H1 (cell line): ENCODE results near the gene CASP5. TPM values are rescaled to one million over a fixed set of nuclear protein-coding genes. Genes with fewer than 3 reads are reported as not detected.

Experiments used
- CHD7 ChIP-seq: fragments of 300-600 bp; sonication (generic); IDR thresholded peaks from 2 replicates; pipeline ENCODE4 v1.7.1; 2012; ENCODE audit warnings: low read length, moderate library complexity, mild to moderate bottlenecking, inconsistent platforms; ENCODE audit not compliant: insufficient replicate concordance
- CTBP2 ChIP-seq: IDR thresholded peaks from 2 replicates; pipeline ENCODE4 v1.7.0; 2011; ENCODE audit warnings: borderline replicate concordance, mild to moderate bottlenecking, moderate library complexity, mixed read lengths, low read length; ENCODE audit not compliant: insufficient read depth, insufficient read length
- E2F6 ChIP-seq: IDR thresholded peaks from 2 replicates; pipeline ENCODE4 v1.6.1; 2012; ENCODE audit warnings: inconsistent platforms
- HDAC6 ChIP-seq: IDR thresholded peaks from one replicate; pipeline ENCODE4 v1.7.1; 2012; ENCODE audit warnings: low read depth, mild to moderate bottlenecking, inconsistent platforms, low read length, moderate library complexity
- JUN ChIP-seq: IDR thresholded peaks from 2 replicates; pipeline ENCODE4 v1.6.1; 2011; ENCODE audit warnings: low read depth, mild to moderate bottlenecking, improper control_type of control experiment, low read length
- MAFK ChIP-seq: IDR thresholded peaks from 2 replicates; pipeline ENCODE4 v1.6.1; 2012; ENCODE audit warnings: low read depth, mild to moderate bottlenecking, improper control_type of control experiment, low read length
- NANOG ChIP-seq: IDR thresholded peaks from 2 replicates; pipeline ENCODE4 v1.6.1; 2011; ENCODE audit warnings: low read length, low read depth, mild to moderate bottlenecking, inconsistent platforms; ENCODE audit not compliant: insufficient read depth, poor library complexity, severe bottlenecking
- polyA plus RNA-seq, 7 experiments: library from polyadenylated mRNA; depleted of rRNA in 3 of 7; stranded (reverse) in 5 of 7; unstranded in 2 of 7; fragments of >200 nt in 5 of 7; fragments of 200-250 nt in 2 of 7; gene quantifications; 1 replicate in 5 of 7; 2 replicates in 1 of 7; 4 replicates in 1 of 7; pipeline versions ENCODE4 v1.2.1 to v1.2.3, GENCODE V29; 2011 to 2013; ENCODE audit warnings: missing spikeins in 2 of 7, mixed read lengths in 2 of 7
- total RNA-seq: library from RNA; stranded (reverse); fragmentation: NEBNext Ultra II Directional; extraction: Animal tissue kit (Norgen Biotek cat#: 25700); gene quantifications from 2 replicates; pipeline ENCODE4 v1.2.1, GENCODE V29; 2021

The CASP5 gene
- total and polyA plus RNA-seq, 2 of the 8 experiments (the other 6 are each of a cell fraction or from before 2014, with no cell fraction given): not detected

DNA sequence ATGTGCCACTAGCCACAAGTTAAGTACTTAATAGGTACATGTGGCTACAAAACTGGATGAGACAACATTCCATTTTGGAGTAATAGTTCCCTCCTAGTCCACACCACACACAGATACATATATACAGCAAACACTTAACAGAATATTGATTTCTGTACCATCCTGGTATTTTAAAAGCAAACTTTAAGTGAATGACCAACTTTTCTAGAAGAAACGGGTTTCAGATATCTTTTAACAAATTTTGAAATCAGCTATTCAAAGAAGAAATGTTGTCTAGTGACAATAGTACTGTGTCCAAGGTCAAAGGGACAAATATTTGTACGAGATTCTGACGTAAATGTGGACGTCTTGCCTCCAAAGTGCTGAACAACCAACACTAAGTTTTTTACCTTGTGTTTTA, 34.5 kb upstream of the CASP5 start (continued):
- no peak for TF ChIP-seq HDAC6
- no peak for TF ChIP-seq JUN
- TF ChIP-seq E2F6: no peak
- no peak for TF ChIP-seq MAFK
- no peak for TF ChIP-seq CTBP2
- no peak for TF ChIP-seq CHD7
- no peak for TF ChIP-seq NANOG
- TF ChIP-seq, all 59 proteins: peak for 0
